Heart right ventricle (tissue), 16 donors: Measurements from ENCODE around the gene DDX47. TPM values are rescaled to one million over a fixed set of nuclear protein-coding genes. Genes with fewer than 3 reads are reported as not detected.

ENCODE experiments used
- ATAC-seq, 8 donors: fragments of 200-7000 bp; cut with Tn5 transposase; one replicate each; pipeline ENCODE4 v1.9.1; 2020; ENCODE audit warnings: mild to moderate bottlenecking in 8 of 8, moderate library complexity in 8 of 8, moderate number of reproducible peaks in 1 of 8
- DNase-seq, 2 donors: peaks; one replicate each; pipeline ENCODE4 v3.0.0-alpha.2; 2020
- H3K27ac ChIP-seq, 10 donors: fragments of 200-600 bp; sonication (generic) in 2 of 10; one replicate each; pipeline versions ENCODE4 v1.5.0 to v1.8.0; 2020 to 2022; ENCODE audit warnings: mild to moderate bottlenecking in 3 of 10
- H3K27me3 ChIP-seq, 7 donors: fragments of 200-600 bp; one replicate each; pipeline ENCODE4 v1.8.0; 2021 to 2022; ENCODE audit warnings: mild to moderate bottlenecking in 2 of 7
- H3K36me3 ChIP-seq, 9 donors: fragments of 200-600 bp; sonication (generic) in 1 of 9; one replicate each; pipeline versions ENCODE4 v1.5.0 to v1.8.0; 2020 to 2022; ENCODE audit warnings: mild to moderate bottlenecking in 2 of 9
- H3K4me1 ChIP-seq, 9 donors: fragments of 200-600 bp; sonication (generic) in 1 of 9; one replicate each; pipeline versions ENCODE4 v1.5.0 to v1.8.0; 2020 to 2022; ENCODE audit warnings: mild to moderate bottlenecking in 4 of 9
- H3K4me3 ChIP-seq, 10 donors: fragments of 200-600 bp; sonication (generic) in 2 of 10; one replicate each; pipeline versions ENCODE4 v1.5.0 to v1.8.0; 2020 to 2022; ENCODE audit warnings: mild to moderate bottlenecking in 7 of 10, moderate library complexity in 2 of 10
- H3K9me3 ChIP-seq, 11 donors: fragments of 200-600 bp in 10 of 11; sonication (generic) in 2 of 11; one replicate each; pipeline versions ENCODE4 v1.5.0 to v1.8.0; 2013 to 2022; ENCODE audit warnings: mild to moderate bottlenecking in 2 of 11, control low read depth in 1 of 11, moderate library complexity in 1 of 11
- CTCF ChIP-seq, 9 donors: fragments of 200-600 bp; sonication (generic) in 2 of 9; IDR thresholded peaks; one replicate each; pipeline versions ENCODE4 v1.5.0 to v1.8.0; 2021 to 2022; ENCODE audit warnings: antibody characterized with exemption in 9 of 9, mild to moderate bottlenecking in 5 of 9, moderate library complexity in 1 of 9
- WGBS, 2 donors: extraction: QIAGEN DNeasy Blood & Tissue Kit; methylation state at CpG; one replicate each; pipeline ENCODE4 v1.1.7; 2013; ENCODE audit warnings: inconsistent platforms in 1 of 2; 5-methylcytosine and 5-hydroxymethylcytosine counted together
- intact Hi-C, 10 donors: fragments of 100-400 bp; cut with DNase I; formaldehyde crosslinking; loops; one replicate each; pipeline versions ENCODE4 v1.11.1 to v1.14.2; 2022
- polyA plus RNA-seq, 2 donors: library from polyadenylated mRNA; stranded (reverse); fragments of 200-250 nt; gene quantifications; one replicate each; pipeline ENCODE4 v1.2.3, GENCODE V29; 2013
- total RNA-seq, 10 donors: library from RNA; stranded (reverse); fragmentation: NEBNext Ultra II Directional in 3 of 10; extraction: Animal tissue kit (Norgen Biotek cat#: 25700) in 3 of 10; gene quantifications; one replicate each; pipeline versions ENCODE4 v1.2.1 to v1.2.4, GENCODE V29; 2021 to 2023
- donor health status: Arrhythmogenic right ventricular cardiomyopathy.
- donor health status: ischemic (EF 13 %, LVEDD 7.1; RV severe dilation, severe dysfunction).
- donor health status: healthy with polysubstance abuse.
- donor health status: DM: no; HTN: yes; CAD: no.
- donor health status: DM: no; HTN: no; CAD: no.
- donor health status: ischemic (EF 25% LVEDD 6.9; RV normal size, moderate dysfunction).
- donor health status: ischemic (EF 25% LVEDD 5.7; RV mildly dilated, moderate dysfunction).
- donor health status: healthy.
- donor health status: DM: yes; HTN: yes; CAD: no.
- donor health status: Ischemic cardiomyopathy.
- donor health status: ischemic (EF 35%, LVEDD 5.7; RV mildly dilated, moderate dysfunction).
- donor health status: nonischemic (EF 11% LVEDD 7.7; RV severe dilation, severe dysfunction).
- donor health status: DM: yes; HTN: yes; CAD: no.
- donor health status: PGD.
- donor health status: ischemic (EF 29% LVEDD 5.4; RV normal size, mild dysfunction).
- donor health status: nonischemic (EF 23%, LVEDD 6.1; RV moderate dilation, normal function).

The DDX47 gene
- total and polyA plus RNA-seq, 12 donors, result 16.8 to 32.3 (median 29.7) TPM

DNA sequence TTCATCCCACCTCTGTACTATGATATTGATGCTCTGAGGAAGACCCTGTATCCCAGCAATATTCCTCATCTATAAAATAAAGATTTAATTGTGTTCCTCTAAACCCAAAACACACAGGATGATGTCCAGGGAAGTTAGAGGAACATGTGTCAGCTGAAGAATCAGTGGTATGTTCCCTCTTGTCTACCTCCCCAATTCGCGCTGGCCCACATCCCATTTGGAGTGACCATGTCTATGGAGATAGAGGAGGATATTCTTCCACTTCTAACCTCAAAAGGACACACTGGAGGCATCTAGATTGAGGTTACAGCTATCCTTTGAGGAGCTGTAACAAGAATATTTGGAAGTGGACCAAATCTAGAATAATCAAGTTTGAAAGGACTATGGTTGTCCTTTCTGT is 29.0 kb upstream of the DDX47 start:
- intact Hi-C loops, result loop anchor here in 3 of 10 donors (2.0 to 10.0 kb wide), 3 partner anchors 42 to 201 kb away; no protein-coding TSS in a partner anchor
- 95 to 98% methylated on average over 2 of the region's 2 CpGs for WGBS, 2 donors
- ATAC-seq (no peak), DNase-seq (no peak)
- H3K4me3 ChIP-seq, result no peak overlapping the region
- H3K4me1 ChIP-seq, result peaks cover 0 to 56% (median 37%) of the 10 kb centered on the region in 9 donors
- H3K27me3 ChIP-seq, result no peaks in the 10 kb centered on the region
- no peaks in the 10 kb centered on the region for H3K36me3 ChIP-seq
- no peaks in the 10 kb centered on the region for H3K9me3 ChIP-seq
- H3K27ac ChIP-seq, result peak overlapping the region; percentile 76 to 98 (median 94)
- no peak for TF ChIP-seq CTCF (IDR thresholded peaks at IDR 0.05)

GRCh38 chr12:12784911-12785814 is 28.0 kb upstream of the DDX47 start, which contains the start of gene APOLD1:
Gene APOLD1, plus strand, starts transcription at chr12:12785659. Its CDS starts 33 bp downstream, at chr12:12785692.
- Histone ChIP-seq H3K4me1 (peaks cover 0 to 56% (median 32%) of the 10 kb centered on the region in 9 donors), H3K4me3 (peak within 1 kb of the TSS; percentile 48 to 76 (median 66)), H3K27me3 (no peaks in the 10 kb centered on the region), H3K36me3 (no peaks in the 10 kb centered on the region), H3K9me3 (no peaks in the 10 kb centered on the region), H3K27ac (peak within 1 kb of the TSS; percentile 84 to 98 (median 94))
- TF ChIP-seq CTCF (IDR thresholded peaks at IDR 0.05), result no peak
- intact Hi-C loops, result loop anchor here in 6 of 10 donors (2.0 to 10.0 kb wide), 7 partner anchors 43 to 200 kb away; partner anchors contain the start of gene CDKN1B (in 2 of the 6)
- peak; percentile 34 to 79 (median 64) for ATAC-seq
- WGBS, 2 donors, result 45 to 49% methylated on average over 14 of the region's 14 CpGs
- peak; percentile 34 to 84 for DNase-seq

DNA sequence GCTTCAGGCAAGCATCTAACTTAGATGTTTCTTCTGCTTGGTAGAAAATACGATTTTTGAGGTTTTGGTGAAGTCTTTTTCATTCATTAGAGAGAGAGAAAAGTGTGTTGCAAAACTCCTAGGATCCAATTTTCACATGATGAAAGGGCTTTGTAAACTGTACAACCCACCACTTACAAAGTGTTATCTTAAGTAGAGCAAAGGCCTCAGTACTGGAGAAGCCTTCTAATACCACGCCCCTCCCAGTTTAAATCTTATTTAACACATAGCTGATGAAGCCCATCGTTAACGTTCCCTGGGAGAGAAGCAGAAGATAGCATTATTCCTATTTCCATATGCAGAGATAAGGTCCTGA is 26.8 kb upstream of the DDX47 start:
- 13% methylated on average over 4 of the region's 4 CpGs for whole genome bisulfite sequencing, 2 donors

More for the DNA sequence above, 26.8 kb upstream of the DDX47 start:
- DNase-seq (no peak), ATAC-seq (peak in 4 of 8 donors; percentile 1 to 5 (median 1))
- H3K36me3 ChIP-seq, result no peaks in the 10 kb centered on the region
- intact Hi-C loops, result loop anchor here in 5 of 10 donors (2.0 to 10.0 kb wide), 6 partner anchors 49 to 198 kb away; partner anchors contain the start of gene CDKN1B (in 2 of the 5)
- H3K27ac ChIP-seq, result peak overlapping the region; percentile 84 to 98 (median 94)
- H3K4me3 ChIP-seq, result peak overlapping the region; percentile 48 to 76 (median 66)
- peaks cover 0 to 66% (median 31%) of the 10 kb centered on the region in 9 donors for H3K4me1 ChIP-seq
- no peaks in the 10 kb centered on the region for H3K27me3 ChIP-seq
- no peaks in the 10 kb centered on the region for H3K9me3 ChIP-seq
- no peak for TF ChIP-seq CTCF (IDR thresholded peaks at IDR 0.05)
